B cell (primary cell): Measurements from ENCODE around the gene RPS18. TPM values are rescaled to one million over a fixed set of nuclear protein-coding genes. Genes with fewer than 3 reads are reported as not detected.

ENCODE experiments used
- ATAC-seq: fragments of 200-7000 bp; cut with Tn5 transposase; one replicate; pipeline ENCODE4 v1.10.0; 2021; ENCODE audit warnings: low read depth, mild to moderate bottlenecking, moderate number of reproducible peaks, moderate library complexity
- CTCF ChIA-PET: fragments of 350-600 bp; sonication (Branson Sonifier 250); formaldehyde crosslinking; loops from one replicate; lab custom pipeline; 2021; ENCODE audit warnings: antibody characterized with exemption, inconsistent platforms; lab: Charles Lee
- POLR2A ChIA-PET: fragments of 350-600 bp; sonication (Branson Sonifier 250); formaldehyde crosslinking; loops from one replicate; lab custom pipeline; 2021; ENCODE audit warnings: antibody characterized with exemption; lab: Charles Lee
- DNase-seq: peaks from one replicate; pipeline ENCODE4 v3.0.0; 2013
- H2AFZ ChIP-seq: 2 replicates; pipeline ENCODE4 v1.6.1; 2012; ENCODE audit warnings: mild to moderate bottlenecking, low read depth, low read length; ENCODE audit not compliant: insufficient read depth, poor library complexity, severe bottlenecking
- H3K27ac ChIP-seq, 2 donors: 1 replicate in 1 of 2; 2 replicates in 1 of 2; pipeline ENCODE4 v1.5.1; 2012 to 2013; ENCODE audit warnings: low read length in 2 of 2, mild to moderate bottlenecking in 2 of 2, moderate library complexity in 1 of 2
- H3K27me3 ChIP-seq, 4 experiments: fragments of 200-600 bp in 1 of 4; sonication (generic) in 1 of 4; replicated peaks in 1 of 4; 1 replicate in 2 of 4; 2 replicates in 2 of 4; pipeline versions ENCODE4 v1.6.1 to v1.7.0; 2013 to 2016; ENCODE audit warnings: low read length in 3 of 4, mild to moderate bottlenecking in 2 of 4, mixed read lengths in 1 of 4, moderate library complexity in 1 of 4; ENCODE audit not compliant: insufficient read depth in 4 of 4, control insufficient read depth in 3 of 4; ENCODE audit errors: control extremely low read depth in 1 of 4
- H3K36me3 ChIP-seq, 2 experiments: replicated peaks in 1 of 2; 1 replicate in 1 of 2; 2 replicates in 1 of 2; pipeline versions ENCODE4 v1.6.1 to v1.7.1; 2013; ENCODE audit warnings: low read length in 1 of 2; ENCODE audit not compliant: insufficient read depth in 2 of 2, control insufficient read depth in 1 of 2; ENCODE audit errors: control extremely low read depth in 1 of 2, extremely low read depth in 1 of 2
- H3K4me1 ChIP-seq, 2 donors: fragments of 200-600 bp in 1 of 2; sonication (generic) in 1 of 2; 1 replicate in 1 of 2; 2 replicates in 1 of 2; pipeline versions ENCODE4 v1.5.1 to v1.6.1; 2013 to 2017; ENCODE audit warnings: low read length in 2 of 2; ENCODE audit not compliant: control insufficient read depth in 2 of 2, insufficient read depth in 2 of 2
- H3K4me2 ChIP-seq: replicated peaks from 2 replicates; pipeline ENCODE3; 2012; ENCODE audit warnings: mild to moderate bottlenecking, low read depth, low read length; ENCODE audit not compliant: poor library complexity, severe bottlenecking
- H3K4me3 ChIP-seq, 5 experiments: fragments of 200-600 bp in 1 of 5; sonication (generic) in 1 of 5; 1 replicate in 3 of 5; 2 replicates in 2 of 5; pipeline versions ENCODE4 v1.5.1 to v1.7.0; 2011 to 2016; ENCODE audit warnings: low read length in 4 of 5, mild to moderate bottlenecking in 4 of 5, low read depth in 2 of 5, control low read depth in 1 of 5, moderate library complexity in 1 of 5; ENCODE audit not compliant: insufficient read depth in 1 of 5; ENCODE audit errors: control extremely low read depth in 1 of 5, extremely low read depth in 1 of 5
- H3K79me2 ChIP-seq: fragments of 200-600 bp; sonication (generic); one replicate; pipeline ENCODE4 v1.6.0; 2016; ENCODE audit warnings: low read length; ENCODE audit not compliant: control insufficient read depth, insufficient read depth
- H3K9ac ChIP-seq: fragments of 200-600 bp; sonication (generic); 2 replicates; pipeline ENCODE4 v1.6.1; 2017; ENCODE audit warnings: mild to moderate bottlenecking, low read length, moderate library complexity
- H3K9me3 ChIP-seq, 3 donors: one replicate each; pipeline versions ENCODE4 v1.6.1 to v1.7.1; 2013; ENCODE audit warnings: low read length in 2 of 3; ENCODE audit not compliant: control insufficient read depth in 2 of 3, insufficient read depth in 1 of 3; ENCODE audit errors: control extremely low read depth in 1 of 3
- H4K20me1 ChIP-seq: 2 replicates; pipeline ENCODE4 v1.6.0; 2012; ENCODE audit warnings: mild to moderate bottlenecking, low read length; ENCODE audit not compliant: insufficient read depth, control insufficient read depth, poor library complexity, severe bottlenecking
- H3K27ac Mint-ChIP-seq: one replicate; pipeline ENCODE4 v1.8.0; 2021; ENCODE audit warnings: mixed read lengths
- H3K27me3 Mint-ChIP-seq: one replicate; pipeline ENCODE4 v1.8.0; 2021; ENCODE audit warnings: mixed read lengths
- H3K4me1 Mint-ChIP-seq: one replicate; pipeline ENCODE4 v1.8.0; 2021; ENCODE audit warnings: mixed read lengths
- H3K4me3 Mint-ChIP-seq: one replicate; pipeline ENCODE4 v1.8.0; 2021; ENCODE audit warnings: mixed read lengths
- H3K9me3 Mint-ChIP-seq: one replicate; pipeline ENCODE4 v1.8.0; 2022; ENCODE audit warnings: mixed read lengths; ENCODE audit not compliant: insufficient read depth
- CTCF ChIP-seq: fragments of 200-600 bp; IDR thresholded peaks from one replicate; pipeline ENCODE4 v1.8.0; 2022; ENCODE audit warnings: antibody characterized with exemption, mild to moderate bottlenecking
- EZH2 ChIP-seq: IDR thresholded peaks from 2 replicates; pipeline ENCODE4 v1.6.1; 2012; ENCODE audit warnings: borderline replicate concordance, low read depth, mild to moderate bottlenecking, moderate library complexity, low read length; ENCODE audit not compliant: insufficient read depth, poor library complexity, severe bottlenecking
- WGBS: methylation state at CpG from one replicate; pipeline ENCODE4 v1.1.5; 2013; ENCODE audit warnings: missing lambda C conversion rate; ENCODE audit not compliant: insufficient coverage; 5-methylcytosine and 5-hydroxymethylcytosine counted together
- intact Hi-C: fragments of 100-400 bp; cut with micrococcal nuclease; formaldehyde crosslinking; loops from one replicate; pipeline ENCODE4 v1.10.0; 2022
- polyA plus RNA-seq: library from polyadenylated mRNA; depleted of rRNA; stranded (reverse); fragments of >200 nt; gene quantifications from 2 replicates; pipeline ENCODE4 v1.2.3, GENCODE V29; 2012
- total RNA-seq, 2 donors: library from RNA; stranded (reverse); fragments of 120-200 nt in 1 of 2; gene quantifications; 1 replicate in 1 of 2; 2 replicates in 1 of 2; pipeline versions ENCODE4 v1.2.3 to v1.2.4, GENCODE V29; 2013 to 2022

The RPS18 gene
- total and polyA plus RNA-seq, 2 donors (not counting 1 experiment from before 2014, with no cell fraction given), result 3,830 to 5,829 TPM

GRCh38 chr6:33323623-33323948 is 51.7 kb downstream of the RPS18 start:
- intact Hi-C loops, result loop anchor here (1.0 kb wide), 7 partner anchors 21 to 95 kb away; partner anchors contain the start of genes CUTA, KIFC1, PFDN6 and VPS52
- WGBS, result 4% methylated on average over 5 of the region's 12 CpGs
- peaks cover 33% of the 10 kb centered on the region for H4K20me1 ChIP-seq
- POLR2A ChIA-PET, result interaction anchor here (0.6 to 1.1 kb wide), 8 partner anchors 46 to 1619 kb away, joined by 3 to 6 read pairs (median 4); partner anchors contain the start of genes B3GALT4 and CUTA
- peaks cover 3 to 29% of the 10 kb centered on the region in 2 experiments for H3K36me3 ChIP-seq
- H3K9me3 Mint-ChIP-seq, result no peaks in the 10 kb centered on the region
- DNase-seq, result no peak
- H3K27ac ChIP-seq, result peak overlapping the region; percentile 85 to 95
- H3K9me3 ChIP-seq, result no peaks in the 10 kb centered on the region
- no peaks in the 10 kb centered on the region for H3K27me3 Mint-ChIP-seq
- TF ChIP-seq CTCF (no peak), EZH2 (no peak)
- H3K79me2 ChIP-seq, result peaks cover 42% of the 10 kb centered on the region
- no peaks in the 10 kb centered on the region for H3K27me3 ChIP-seq
- peak overlapping the region; percentile 88 for H3K4me2 ChIP-seq
- H2AFZ ChIP-seq, result peak overlapping the region; percentile 69
- H3K27ac Mint-ChIP-seq, result peak overlapping the region; percentile 93
- peaks cover 43 to 63% of the 10 kb centered on the region in 2 donors for H3K4me1 ChIP-seq
- H3K9ac ChIP-seq, result peak overlapping the region; percentile 76
- peak overlapping the region; percentile 91 for H3K4me3 Mint-ChIP-seq
- ATAC-seq, result no peak
- peak overlapping the region; percentile 72 to 93 (median 85) for H3K4me3 ChIP-seq
- H3K4me1 Mint-ChIP-seq, result peaks cover 59% of the 10 kb centered on the region
- CTCF ChIA-PET, result interaction anchor here (1.2 to 1.7 kb wide), 2 partner anchors 35 to 42 kb away, joined by 3 to 10 read pairs; partner anchors contain the start of genes PFDN6 and WDR46

- no peak for TF ChIP-seq CTCF
- TF ChIP-seq EZH2, result no peak
- intact Hi-C loops, result loop anchor here (1.0 kb wide), 1 partner anchor 10 kb away; the partner anchor contains the start of gene TAPBP
- CTCF ChIA-PET, result interaction anchor here (1.0 to 1.7 kb wide), 3 partner anchors 9 to 42 kb away, joined by 3 to 10 read pairs (median 3); partner anchors contain the start of genes PFDN6 and WDR46
- peak overlapping the region; percentile 91 for H3K4me3 Mint-ChIP-seq
- peaks cover 58% of the 10 kb centered on the region for H3K4me1 Mint-ChIP-seq
- ATAC-seq, result peak; percentile 32
- Histone ChIP-seq H2AFZ (no peak overlapping the region), H3K79me2 (peaks cover 37% of the 10 kb centered on the region), H3K27ac (peak overlapping the region; percentile 85 to 95), H3K4me3 (peak overlapping the region; percentile 72 to 93 (median 85)), H3K4me1 (peaks cover 37 to 62% of the 10 kb centered on the region in 2 donors), H4K20me1 (peaks cover 27% of the 10 kb centered on the region), H3K9me3 (no peaks in the 10 kb centered on the region), H3K27me3 (no peaks in the 10 kb centered on the region), H3K4me2 (peak overlapping the region; percentile 88), H3K36me3 (peaks cover 3 to 24% of the 10 kb centered on the region in 2 experiments), H3K9ac (peak overlapping the region; percentile 76)
- peak overlapping the region; percentile 93 for H3K27ac Mint-ChIP-seq
- WGBS, result no CpG with 5 or more reads among the region's 7 CpGs
- no peaks in the 10 kb centered on the region for H3K9me3 Mint-ChIP-seq
- POLR2A ChIA-PET, result interaction anchor here (0.6 to 1.1 kb wide), 10 partner anchors 47 to 1366 kb away, joined by 3 to 15 read pairs (median 4); partner anchors contain the start of genes B3GALT4, CUTA and UQCC2
- H3K27me3 Mint-ChIP-seq, result no peaks in the 10 kb centered on the region
- peak; percentile 89 for DNase-seq
Measured at GRCh38 chr6:33324125-33324524, 52.2 kb downstream of the RPS18 start.
